T-helper 17 cell (primary cell): ENCODE results near the gene TBX10. TPM values are rescaled to one million over a fixed set of nuclear protein-coding genes. Genes with fewer than 3 reads are reported as not detected.
"Not testable (repeated sequence)": the region's sequence is repeated elsewhere in the genome, so short reads cannot be mapped to it uniquely, and the experiment has no call there.

Source experiments
- ATAC-seq: fragments of 150-1000 bp; cut with Tn5 transposase; 2 replicates; pipeline ENCODE4 v1.10.0; 2021; ENCODE audit warnings: mild to moderate bottlenecking, moderate library complexity
- DNase-seq, 3 donors: peaks; one replicate each; pipeline versions ENCODE4 v3.0.0 to v3.0.0-alpha.2; 2020 to 2021
- H3K9me3 ChIP-seq: one replicate; pipeline ENCODE4 v1.7.0; 2013; ENCODE audit warnings: low read length, mild to moderate bottlenecking; ENCODE audit not compliant: control insufficient read depth, poor library complexity, severe bottlenecking
- H3K27ac Mint-ChIP-seq: one replicate; pipeline ENCODE4 v1.8.0; 2022; ENCODE audit warnings: mild to moderate bottlenecking, moderate library complexity, mixed read lengths
- H3K27me3 Mint-ChIP-seq: one replicate; pipeline ENCODE4 v1.8.0; 2022; ENCODE audit warnings: mixed read lengths
- H3K36me3 Mint-ChIP-seq: one replicate; pipeline ENCODE4 v1.8.0; 2022; ENCODE audit warnings: low read depth, mixed read lengths
- H3K4me1 Mint-ChIP-seq: one replicate; pipeline ENCODE4 v1.8.0; 2022; ENCODE audit warnings: mild to moderate bottlenecking, mixed read lengths
- H3K4me3 Mint-ChIP-seq: one replicate; pipeline ENCODE4 v1.8.0; 2022; ENCODE audit warnings: mild to moderate bottlenecking, moderate library complexity, mixed read lengths
- total RNA-seq, 4 donors: library from RNA in 2 of 4; stranded (reverse) in 2 of 4; gene quantifications; one replicate each; pipeline ENCODE4 v1.2.3 and lab custom pipeline; 2022 to 2026

The TBX10 gene
- total RNA-seq (not detected), total RNA-seq (lab: John Stamatoyannopoulos, UW) (0 reads per million in 2 donors)

DNA sequence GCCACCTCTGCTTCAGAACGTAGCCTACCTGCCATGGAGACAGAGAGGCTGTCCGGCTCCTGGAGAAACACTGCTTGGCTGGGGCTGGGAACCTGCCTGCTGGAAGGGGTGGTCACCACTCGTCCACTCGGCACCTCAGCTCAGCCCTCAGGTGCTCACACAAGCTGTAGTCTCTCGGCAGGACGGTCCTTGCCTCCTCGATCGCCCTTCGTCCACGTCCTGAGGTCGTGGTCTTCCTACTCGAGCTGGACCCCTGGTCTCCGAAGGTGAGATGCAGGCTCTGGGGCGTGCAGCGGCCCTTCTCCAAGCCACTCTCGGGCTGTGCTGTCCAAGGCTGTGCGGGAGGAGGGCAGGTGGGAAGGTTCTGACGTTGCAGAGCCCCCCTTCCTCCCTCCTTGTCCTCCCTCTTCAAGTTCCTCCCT is at the start of gene TBX10:
TSS of gene TBX10 (minus strand) at position 326 of the 422 bp plus-strand sequence. CDS start at position 35, 291 bp downstream.
- peaks cover 7% of the 10 kb centered on the region for H3K4me1 Mint-ChIP-seq
- no peak for ATAC-seq
- no peak within 1 kb of the TSS for H3K27ac Mint-ChIP-seq
- no peaks in the 10 kb centered on the region for H3K36me3 Mint-ChIP-seq
- no peak within 1 kb of the TSS for H3K4me3 Mint-ChIP-seq
- no peak for DNase-seq
- no peaks in the 10 kb centered on the region for H3K9me3 ChIP-seq
- peaks cover 5% of the 10 kb centered on the region for H3K27me3 Mint-ChIP-seq

- ATAC-seq, result no peak
- H3K4me3 Mint-ChIP-seq, result no peak overlapping the region
Observed at GRCh38 chr11:67689178-67689577, 49.6 kb upstream of the TBX10 start.

GRCh38 chr11:67687986-67688385 is 48.4 kb upstream of the TBX10 start:
- Mint-ChIP-seq H3K4me3 (no peak overlapping the region), H3K27me3 (peaks cover 40% of the 10 kb centered on the region), H3K27ac (no peak overlapping the region), H3K36me3 (peaks cover 3% of the 10 kb centered on the region), H3K4me1 (no peaks in the 10 kb centered on the region)
- H3K9me3 ChIP-seq, result no peaks in the 10 kb centered on the region
- DNase-seq (no peak), ATAC-seq (no peak)

More at GRCh38 chr11:67689178-67689577, 49.6 kb upstream of the TBX10 start:
- H3K9me3 ChIP-seq, result no peaks in the 10 kb centered on the region
- H3K36me3 Mint-ChIP-seq, result peaks cover 3% of the 10 kb centered on the region
- peaks cover 40% of the 10 kb centered on the region for H3K27me3 Mint-ChIP-seq
- H3K27ac Mint-ChIP-seq, result no peak overlapping the region
- no peaks in the 10 kb centered on the region for H3K4me1 Mint-ChIP-seq
- DNase-seq, result no peak

DNA sequence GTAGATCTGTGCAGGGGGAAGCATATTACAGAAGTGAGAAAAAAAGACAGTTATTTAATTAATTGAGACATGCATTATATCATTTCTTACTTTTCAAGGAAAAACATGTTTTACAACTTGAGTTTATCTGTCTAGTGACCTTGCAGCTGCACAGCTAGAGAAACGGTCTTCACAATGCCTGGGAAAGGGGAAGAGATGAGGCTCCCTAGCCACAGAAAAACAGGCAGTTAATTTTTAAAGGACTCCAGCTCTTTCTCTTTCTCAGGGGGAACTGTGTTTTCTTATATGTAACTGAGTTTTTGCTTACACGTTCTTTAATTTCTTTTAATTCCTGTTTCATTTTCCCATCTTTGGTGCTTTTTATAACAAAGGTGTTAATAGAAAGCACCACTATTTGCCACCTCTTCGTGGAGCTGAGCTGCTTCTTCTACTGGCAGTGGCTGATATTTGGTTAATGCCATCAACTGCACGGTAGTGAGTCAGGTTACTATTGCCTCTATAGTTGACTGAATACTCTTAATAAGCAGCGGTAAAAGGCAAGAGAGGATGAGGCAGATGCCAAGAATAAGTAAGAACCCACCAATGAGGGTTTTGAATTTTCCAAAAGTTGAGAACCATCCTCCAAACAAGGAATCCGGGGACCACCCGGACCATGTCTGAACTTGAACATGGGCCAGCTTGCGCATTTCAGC is 46.2 kb upstream of the TBX10 start:
- peaks cover 40% of the 10 kb centered on the region for H3K27me3 Mint-ChIP-seq
- not testable (repeated sequence) for ATAC-seq, H3K9me3 ChIP-seq, H3K27ac Mint-ChIP-seq, DNase-seq, H3K4me1 Mint-ChIP-seq, H3K4me3 Mint-ChIP-seq, H3K36me3 Mint-ChIP-seq

- not testable (repeated sequence) for H3K27ac Mint-ChIP-seq, DNase-seq, ATAC-seq, H3K4me1 Mint-ChIP-seq, H3K36me3 Mint-ChIP-seq, H3K9me3 ChIP-seq, H3K4me3 Mint-ChIP-seq
- peaks cover 25% of the 10 kb centered on the region for H3K27me3 Mint-ChIP-seq
Observed at GRCh38 chr11:67682126-67683034, 42.8 kb upstream of the TBX10 start.

- peaks cover 2% of the 10 kb centered on the region for H3K4me1 Mint-ChIP-seq
- H3K27ac Mint-ChIP-seq, result no peak overlapping the region
- H3K4me3 Mint-ChIP-seq, result no peak overlapping the region
- no peaks in the 10 kb centered on the region for H3K9me3 ChIP-seq
- no peak for DNase-seq
- H3K36me3 Mint-ChIP-seq, result no peaks in the 10 kb centered on the region
- H3K27me3 Mint-ChIP-seq, result peaks cover 19% of the 10 kb centered on the region
- no peak for ATAC-seq
Observed at GRCh38 chr11:67680696-67681470, 41.3 kb upstream of the TBX10 start.

DNA sequence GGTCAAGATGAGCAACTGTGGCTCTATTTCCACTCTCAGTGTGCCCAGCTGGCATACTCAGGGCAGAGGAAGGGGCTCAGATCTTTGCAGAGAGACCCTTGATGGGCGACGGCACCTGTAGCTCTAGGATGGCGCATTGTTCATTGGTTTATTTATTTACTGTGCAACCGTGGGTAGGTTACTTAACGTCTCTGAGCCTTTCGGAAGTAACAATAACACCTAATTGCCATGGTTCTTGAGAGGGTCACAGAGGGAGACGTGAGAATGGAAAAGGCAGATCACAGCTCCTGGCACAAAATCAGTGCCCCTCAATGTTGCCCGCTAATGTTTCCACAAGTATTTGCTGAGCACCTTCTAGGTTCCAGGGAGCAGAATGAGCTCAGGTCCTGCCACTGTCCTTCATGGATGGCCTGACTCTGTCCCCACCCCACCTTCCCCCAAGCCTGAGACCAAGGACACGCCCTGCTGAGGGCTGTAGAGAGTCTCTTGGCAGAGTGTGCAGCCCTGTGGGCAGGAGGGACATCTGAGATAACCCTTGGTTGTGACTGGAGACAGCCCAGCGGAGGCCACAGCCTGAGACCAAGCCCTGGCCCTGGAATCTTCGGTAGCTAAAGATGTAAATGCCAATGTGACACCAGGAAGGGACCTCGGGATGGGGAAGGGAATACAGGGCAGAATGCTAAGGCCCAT is 35.6 kb upstream of the TBX10 start:
- no peak overlapping the region for H3K4me3 Mint-ChIP-seq

GRCh38 chr11:67674442-67674871 is 34.9 kb upstream of the TBX10 start, which contains the start of gene ALDH3B2:
TSS of gene ALDH3B2 (minus strand) at chr11:67674623. CDS start at chr11:67666935, 7,688 bp downstream.
- DNase-seq (no peak), ATAC-seq (no peak)
- no peaks in the 10 kb centered on the region for H3K9me3 ChIP-seq
- H3K36me3 Mint-ChIP-seq, result no peaks in the 10 kb centered on the region
- peak within 1 kb of the TSS; percentile 45 for H3K27ac Mint-ChIP-seq
- peak within 1 kb of the TSS; percentile 28 for H3K4me3 Mint-ChIP-seq
- H3K27me3 Mint-ChIP-seq, result peaks cover 40% of the 10 kb centered on the region
- H3K4me1 Mint-ChIP-seq, result peaks cover 2% of the 10 kb centered on the region

More for the DNA sequence above, 35.6 kb upstream of the TBX10 start:
- peaks cover 2% of the 10 kb centered on the region for H3K4me1 Mint-ChIP-seq
- no peak for ATAC-seq
- DNase-seq, result no peak
- H3K36me3 Mint-ChIP-seq, result no peaks in the 10 kb centered on the region
- H3K27me3 Mint-ChIP-seq, result peaks cover 40% of the 10 kb centered on the region
- H3K27ac Mint-ChIP-seq, result no peak overlapping the region
- no peaks in the 10 kb centered on the region for H3K9me3 ChIP-seq

DNA sequence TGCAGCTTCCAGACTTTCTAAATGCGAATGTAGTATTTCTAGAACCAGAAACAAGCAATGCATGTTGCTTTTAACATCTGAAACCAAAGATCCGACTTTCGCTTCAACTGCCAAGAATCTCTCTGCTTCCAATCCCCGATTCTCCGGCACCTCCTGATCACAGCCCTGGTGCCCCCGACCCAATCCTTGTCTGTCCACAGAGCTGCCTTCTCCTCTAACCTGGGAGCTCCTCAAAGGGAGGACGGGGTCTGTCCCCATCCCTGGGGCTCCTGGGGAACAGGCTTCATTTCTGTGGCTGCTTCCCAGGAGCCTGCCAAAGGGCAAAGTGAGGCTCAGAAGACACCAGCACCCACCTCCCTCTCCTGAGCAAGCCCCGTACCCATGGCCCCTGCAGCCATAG is 34.3 kb upstream of the TBX10 start:
- Mint-ChIP-seq H3K27me3 (peaks cover 40% of the 10 kb centered on the region), H3K36me3 (no peaks in the 10 kb centered on the region), H3K4me3 (no peak overlapping the region), H3K27ac (peak overlapping the region; percentile 45), H3K4me1 (peaks cover 2% of the 10 kb centered on the region)
- DNase-seq, result no peak
- ATAC-seq, result no peak
- H3K9me3 ChIP-seq, result no peaks in the 10 kb centered on the region

DNA sequence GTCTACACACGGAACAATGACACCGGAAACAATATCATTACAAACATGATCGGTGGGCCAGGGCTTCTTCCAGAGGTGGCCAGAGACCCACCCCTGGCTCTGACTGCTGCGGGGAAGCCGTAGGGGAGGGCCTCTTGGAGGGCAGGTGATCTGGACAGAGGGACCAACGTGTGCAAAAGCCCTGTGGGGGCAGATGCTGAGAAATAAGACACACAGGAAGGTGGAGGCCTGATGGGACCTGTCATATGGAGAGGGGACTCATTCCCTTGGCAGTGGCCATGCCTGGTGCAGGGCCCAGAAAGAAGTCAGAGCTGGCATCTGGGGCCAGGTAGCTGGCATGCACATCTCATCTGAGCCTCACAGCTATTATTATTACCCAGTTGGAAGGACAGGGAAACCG is 33.8 kb upstream of the TBX10 start:
- H3K4me3 Mint-ChIP-seq, result no peak overlapping the region
- no peaks in the 10 kb centered on the region for H3K36me3 Mint-ChIP-seq
- DNase-seq (no peak), ATAC-seq (no peak)
- peaks cover 40% of the 10 kb centered on the region for H3K27me3 Mint-ChIP-seq
- H3K27ac Mint-ChIP-seq, result peak overlapping the region; percentile 45
- peaks cover 2% of the 10 kb centered on the region for H3K4me1 Mint-ChIP-seq
- no peaks in the 10 kb centered on the region for H3K9me3 ChIP-seq

DNA sequence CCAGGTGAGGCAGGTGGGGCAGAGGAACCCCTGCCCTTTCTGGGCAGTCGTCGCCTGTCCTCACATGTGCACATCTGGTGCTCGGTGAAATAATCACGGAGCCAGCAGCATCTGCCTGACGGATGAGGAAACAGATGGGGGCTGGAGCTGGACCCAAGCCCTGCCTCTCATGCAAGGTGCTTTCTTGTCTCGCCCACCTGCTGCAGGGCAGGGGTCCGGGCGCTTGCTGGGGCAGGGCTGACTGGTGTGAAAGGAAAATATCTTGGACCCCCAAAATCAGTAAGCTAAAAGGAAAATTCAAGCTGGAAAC is 31.6 kb upstream of the TBX10 start:
- ATAC-seq (no peak), DNase-seq (no peak)
- H3K9me3 ChIP-seq, result no peaks in the 10 kb centered on the region
- H3K27me3 Mint-ChIP-seq, result peaks cover 30% of the 10 kb centered on the region
- H3K27ac Mint-ChIP-seq, result no peak overlapping the region
- H3K4me1 Mint-ChIP-seq, result no peaks in the 10 kb centered on the region
- H3K36me3 Mint-ChIP-seq, result no peaks in the 10 kb centered on the region
- H3K4me3 Mint-ChIP-seq, result no peak overlapping the region

DNA sequence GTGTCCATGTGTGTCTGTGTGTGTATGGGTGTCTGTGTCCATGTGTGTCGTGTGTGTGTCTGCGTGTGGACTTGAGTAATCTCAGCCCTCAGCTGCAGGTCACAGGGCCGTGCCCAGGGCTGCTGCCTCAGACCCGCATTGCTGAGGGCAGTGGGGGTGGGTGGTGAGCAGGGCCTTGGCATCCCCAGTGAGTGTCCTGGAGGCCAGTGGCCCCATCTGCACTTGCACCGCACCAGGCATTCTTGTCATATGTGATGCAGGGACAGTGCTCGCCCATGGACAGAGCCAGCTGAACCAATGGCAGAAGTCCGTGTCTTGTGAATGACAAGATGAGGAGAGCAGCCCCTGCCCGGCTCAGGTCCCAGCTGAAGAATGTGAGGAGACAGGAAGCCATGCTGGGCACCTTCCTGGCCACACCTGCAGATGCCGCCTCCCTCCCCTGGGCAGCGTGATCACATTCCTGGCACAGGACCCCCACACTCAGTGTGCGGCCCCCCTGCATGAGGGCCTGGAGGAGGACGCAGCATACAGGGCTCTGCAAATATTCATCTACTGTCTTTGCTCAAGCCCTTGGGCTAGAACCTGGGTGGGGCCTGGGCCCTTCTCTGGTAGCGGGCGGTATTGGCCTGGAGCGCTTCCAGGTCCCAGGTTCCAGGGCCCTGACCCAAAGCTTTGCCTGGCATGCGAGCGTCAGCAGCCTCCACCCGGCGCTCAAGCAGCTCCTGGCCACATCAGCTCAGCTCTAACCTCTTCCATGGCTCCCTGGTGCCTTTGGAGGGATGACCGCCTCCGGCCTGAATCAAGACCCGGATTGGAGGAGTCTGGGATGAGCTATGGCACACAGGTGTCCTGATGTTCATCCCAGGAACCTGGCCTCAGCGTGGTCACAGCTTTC is 31.0 kb upstream of the TBX10 start:
- Mint-ChIP-seq H3K27me3 (peaks cover 29% of the 10 kb centered on the region), H3K27ac (no peak overlapping the region), H3K4me3 (no peak overlapping the region), H3K4me1 (no peaks in the 10 kb centered on the region), H3K36me3 (no peaks in the 10 kb centered on the region)
- no peaks in the 10 kb centered on the region for H3K9me3 ChIP-seq
- no peak for ATAC-seq
- DNase-seq, result no peak
